SK-N-SH treated with all-trans-retinoic acid at 6 μM for 48 hours (cell line): ENCODE results near the gene MFSD6.

Experiments used
- BACH2 ChIP-seq: fragments of 250-450 bp; sonication (Bioruptor Pico); IDR thresholded peaks from 2 replicates; pipeline ENCODE4 v1.9.0; 2021; ENCODE audit warnings: mild to moderate bottlenecking, borderline replicate concordance
- ESRRG ChIP-seq: fragments of 250-450 bp; sonication (Bioruptor Pico); IDR thresholded peaks from 2 replicates; pipeline ENCODE4 v1.6.1; 2021; ENCODE audit warnings: mild to moderate bottlenecking
- GLIS3 ChIP-seq: fragments of 250-450 bp; sonication (Bioruptor Pico); IDR thresholded peaks from 2 replicates; pipeline ENCODE4 v1.5.0; 2020; ENCODE audit warnings: mild to moderate bottlenecking, moderate library complexity
- ISL1 ChIP-seq: fragments of 250-450 bp; sonication (Bioruptor Pico); IDR thresholded peaks from 2 replicates; pipeline ENCODE4 v2.1.2; 2022; ENCODE audit warnings: mild to moderate bottlenecking, moderate library complexity
- TCF4 ChIP-seq: fragments of 250-450 bp; sonication (Bioruptor Pico); IDR thresholded peaks from 2 replicates; pipeline ENCODE4 v1.8.0; 2021; ENCODE audit warnings: mild to moderate bottlenecking, moderate library complexity, borderline replicate concordance
- ZC3H10 ChIP-seq: fragments of 250-450 bp; sonication (Bioruptor Pico); IDR thresholded peaks from 2 replicates; pipeline ENCODE4 v1.5.1; 2021; ENCODE audit warnings: mild to moderate bottlenecking, moderate library complexity
- ZNF565 ChIP-seq: fragments of 450-650 bp; formaldehyde crosslinking; conservative IDR thresholded peaks from 2 replicates; pipeline ENCODE4 v1.5.0; 2020; ENCODE audit warnings: low read depth, mild to moderate bottlenecking, moderate library complexity
- TF ChIP-seq, protein P1 (sequence below): fragments of 250-450 bp; sonication (Bioruptor Pico); IDR thresholded peaks from 2 replicates; pipeline ENCODE4 v1.5.1; 2020; ENCODE audit warnings: low read depth, mild to moderate bottlenecking, moderate library complexity

GRCh38 chr2:190519975-190520767 is 112.0 kb downstream of the MFSD6 start:
- no peak for TF ChIP-seq GLIS3 (CRISPR knock-in tag)
- TF ChIP-seq TCF4 (CRISPR knock-in tag), result no peak
- TF ChIP-seq ZC3H10, result no peak
- no peak for TF ChIP-seq ISL1 (CRISPR knock-in tag)
- no peak for TF ChIP-seq ZNF565 (CRISPR knock-in tag)
- no peak for TF ChIP-seq ESRRG (CRISPR knock-in tag)
- no peak for TF ChIP-seq BACH2 (CRISPR knock-in tag)
- TF ChIP-seq, protein P1, sequence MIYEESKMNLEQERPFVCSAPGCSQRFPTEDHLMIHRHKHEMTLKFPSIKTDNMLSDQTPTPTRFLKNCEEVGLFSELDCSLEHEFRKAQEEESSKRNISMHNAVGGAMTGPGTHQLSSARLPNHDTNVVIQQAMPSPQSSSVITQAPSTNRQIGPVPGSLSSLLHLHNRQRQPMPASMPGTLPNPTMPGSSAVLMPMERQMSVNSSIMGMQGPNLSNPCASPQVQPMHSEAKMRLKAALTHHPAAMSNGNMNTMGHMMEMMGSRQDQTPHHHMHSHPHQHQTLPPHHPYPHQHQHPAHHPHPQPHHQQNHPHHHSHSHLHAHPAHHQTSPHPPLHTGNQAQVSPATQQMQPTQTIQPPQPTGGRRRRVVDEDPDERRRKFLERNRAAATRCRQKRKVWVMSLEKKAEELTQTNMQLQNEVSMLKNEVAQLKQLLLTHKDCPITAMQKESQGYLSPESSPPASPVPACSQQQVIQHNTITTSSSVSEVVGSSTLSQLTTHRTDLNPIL (CRISPR knock-in tag), result no peak
